ENCODE measurements around the gene FGFBP2. TPM values are rescaled to one million over a fixed set of nuclear protein-coding genes. Genes with fewer than 3 reads are reported as not detected.

FGFBP2 gene
- total RNA-seq, 1 donor from 2014 or later, result not detected

- no peak for TF ChIP-seq CTCF (conservative IDR thresholded peaks at IDR 0.05)
- Mint-ChIP-seq H3K9me3 (no peaks in the 10 kb centered on the region), H3K36me3 (no peaks in the 10 kb centered on the region), H3K27me3 (peaks cover 2% of the 10 kb centered on the region), H3K27ac (no peak overlapping the region), H3K4me3 (no peak overlapping the region), H3K4me1 (ENCODE audit: unreplicated experiment) (no peaks in the 10 kb centered on the region)
- DNase-seq (ENCODE audit: extremely low spot score, unreplicated experiment), result no peak
Observed at GRCh38 chr4:15929540-15929939, 33.4 kb downstream of the FGFBP2 start.

GRCh38 chr4:15928883-15929282 is 34.1 kb downstream of the FGFBP2 start:
- no peaks in the 10 kb centered on the region for H3K4me1 Mint-ChIP-seq (ENCODE audit: unreplicated experiment)
- no peaks in the 10 kb centered on the region for H3K9me3 Mint-ChIP-seq
- no peak for TF ChIP-seq CTCF (conservative IDR thresholded peaks at IDR 0.05)
- H3K27me3 Mint-ChIP-seq, result peaks cover 2% of the 10 kb centered on the region
- no peak overlapping the region for H3K4me3 Mint-ChIP-seq
- DNase-seq (ENCODE audit: extremely low spot score, unreplicated experiment), result no peak
- H3K27ac Mint-ChIP-seq, result no peak overlapping the region
- H3K36me3 Mint-ChIP-seq, result no peaks in the 10 kb centered on the region

- Mint-ChIP-seq H3K27ac (no peak overlapping the region), H3K4me1 (ENCODE audit: unreplicated experiment) (no peaks in the 10 kb centered on the region), H3K36me3 (no peaks in the 10 kb centered on the region), H3K27me3 (peaks cover 10% of the 10 kb centered on the region), H3K9me3 (no peaks in the 10 kb centered on the region), H3K4me3 (no peak overlapping the region)
- no peak for DNase-seq (ENCODE audit: extremely low spot score, unreplicated experiment)
- TF ChIP-seq CTCF (conservative IDR thresholded peaks at IDR 0.05), result no peak
Observed at GRCh38 chr4:15926486-15926885, 36.5 kb downstream of the FGFBP2 start.

- peaks cover 14% of the 10 kb centered on the region for H3K27me3 Mint-ChIP-seq
- H3K9me3 Mint-ChIP-seq, result no peaks in the 10 kb centered on the region
- H3K36me3 Mint-ChIP-seq, result no peaks in the 10 kb centered on the region
- H3K4me1 Mint-ChIP-seq (ENCODE audit: unreplicated experiment), result no peaks in the 10 kb centered on the region
- H3K27ac Mint-ChIP-seq, result no peak overlapping the region
- H3K4me3 Mint-ChIP-seq, result no peak overlapping the region
- no peak for TF ChIP-seq CTCF (conservative IDR thresholded peaks at IDR 0.05)
- no peak for DNase-seq (ENCODE audit: extremely low spot score, unreplicated experiment)
Observed at GRCh38 chr4:15925830-15926229, 37.1 kb downstream of the FGFBP2 start.

- Mint-ChIP-seq H3K36me3 (no peaks in the 10 kb centered on the region), H3K4me1 (ENCODE audit: unreplicated experiment) (no peaks in the 10 kb centered on the region), H3K9me3 (no peaks in the 10 kb centered on the region), H3K4me3 (no peak overlapping the region), H3K27me3 (peaks cover 14% of the 10 kb centered on the region), H3K27ac (no peak overlapping the region)
- no peak for DNase-seq (ENCODE audit: extremely low spot score, unreplicated experiment)
- TF ChIP-seq CTCF (conservative IDR thresholded peaks at IDR 0.05), result no peak
Observed at GRCh38 chr4:15921592-15921932, 41.4 kb downstream of the FGFBP2 start.
